Islet of Langerhans (tissue), 1 donor: ENCODE measurements around the gene TULP3.
"Not testable (repeated sequence)": the region's sequence is repeated elsewhere in the genome, so short reads cannot be mapped to it uniquely, and the experiment has no call there.

Experiments used
- FAIRE-seq: peaks from one replicate; lab custom pipeline; 2011; peaks lifted over from hg19 to GRCh38; lab: Jason Lieb, UNC

Gene TULP3

GRCh38 chr12:2890388-2891239 is at the start of gene TULP3:
TSS of gene TULP3 (plus strand) at chr12:2890891. CDS start at chr12:2890948, 57 bp downstream.
- peak; percentile 66 for FAIRE-seq

- no peak for FAIRE-seq
Observed at GRCh38 chr12:2841056-2841650, 49.5 kb upstream of the TULP3 start.

- no peak for FAIRE-seq
Observed at GRCh38 chr12:2842948-2843347, 47.7 kb upstream of the TULP3 start.

GRCh38 chr12:2844786-2845185 is 45.9 kb upstream of the TULP3 start:
- FAIRE-seq = no peak

- FAIRE-seq = no peak
Observed at GRCh38 chr12:2845280-2845679, 45.4 kb upstream of the TULP3 start.

GRCh38 chr12:2851931-2852330 is 38.8 kb upstream of the TULP3 start:
- no peak for FAIRE-seq

- FAIRE-seq = no peak
Observed at GRCh38 chr12:2853626-2854025, 37.1 kb upstream of the TULP3 start.

- FAIRE-seq = no peak
Observed at GRCh38 chr12:2854669-2855453, 35.8 kb upstream of the TULP3 start.

GRCh38 chr12:2855546-2855945 is 35.1 kb upstream of the TULP3 start:
- FAIRE-seq = no peak

- FAIRE-seq = no peak
Observed at GRCh38 chr12:2856051-2856450, 34.6 kb upstream of the TULP3 start.

- FAIRE-seq = no peak
Observed at GRCh38 chr12:2857021-2857431, 33.7 kb upstream of the TULP3 start, which contains the start of gene TEX52. TSS of gene TEX52 (minus strand) at chr12:2857039. CDS start at chr12:2857026, 13 bp downstream.

- no peak for FAIRE-seq
Observed at GRCh38 chr12:2857576-2857975, 33.1 kb upstream of the TULP3 start.

- FAIRE-seq = no peak
Observed at GRCh38 chr12:2858334-2858733, 32.4 kb upstream of the TULP3 start.

GRCh38 chr12:2858944-2859421 is 31.7 kb upstream of the TULP3 start:
- FAIRE-seq = no peak

- FAIRE-seq = no peak
Observed at GRCh38 chr12:2860170-2860569, 30.5 kb upstream of the TULP3 start.

GRCh38 chr12:2862876-2863275 is 27.8 kb upstream of the TULP3 start:
- FAIRE-seq = no peak

GRCh38 chr12:2863402-2863801 is 27.3 kb upstream of the TULP3 start:
- FAIRE-seq = not testable (repeated sequence)

- no peak for FAIRE-seq
Observed at GRCh38 chr12:2864198-2864597, 26.5 kb upstream of the TULP3 start.

GRCh38 chr12:2868986-2869632 is 21.6 kb upstream of the TULP3 start:
- FAIRE-seq = not testable (repeated sequence)

- FAIRE-seq = no peak
Observed at GRCh38 chr12:2876431-2877046, 14.2 kb upstream of the TULP3 start.

GRCh38 chr12:2877047-2877952 is 13.4 kb upstream of the TULP3 start, which contains the start of the genes FOXM1 and RHNO1:
TSS of gene FOXM1 (minus strand) at chr12:2877174. CDS start at chr12:2874478, 2,696 bp downstream.
TSS of gene RHNO1 (plus strand) at chr12:2877223. CDS start at chr12:2885367, 8,144 bp downstream.
- FAIRE-seq = no peak
